GM20000 (cell line): Measurements from ENCODE around the gene CMTM7.

ENCODE experiments used
- DNase-seq: peaks from one replicate; pipeline ENCODE4 v3.0.0; 2012; ENCODE audit warnings: low spot score
- CTCF ChIP-seq: IDR thresholded peaks from 2 replicates; pipeline ENCODE4 v1.5.1; 2012; ENCODE audit warnings: mild to moderate bottlenecking, control low read depth; ENCODE audit errors: extremely low read depth, missing control alignments

The CMTM7 gene

GRCh38 chr3:32423956-32424557 is 32.4 kb downstream of the CMTM7 start:
- DNase-seq, result no peak
- no peak for TF ChIP-seq CTCF

DNA sequence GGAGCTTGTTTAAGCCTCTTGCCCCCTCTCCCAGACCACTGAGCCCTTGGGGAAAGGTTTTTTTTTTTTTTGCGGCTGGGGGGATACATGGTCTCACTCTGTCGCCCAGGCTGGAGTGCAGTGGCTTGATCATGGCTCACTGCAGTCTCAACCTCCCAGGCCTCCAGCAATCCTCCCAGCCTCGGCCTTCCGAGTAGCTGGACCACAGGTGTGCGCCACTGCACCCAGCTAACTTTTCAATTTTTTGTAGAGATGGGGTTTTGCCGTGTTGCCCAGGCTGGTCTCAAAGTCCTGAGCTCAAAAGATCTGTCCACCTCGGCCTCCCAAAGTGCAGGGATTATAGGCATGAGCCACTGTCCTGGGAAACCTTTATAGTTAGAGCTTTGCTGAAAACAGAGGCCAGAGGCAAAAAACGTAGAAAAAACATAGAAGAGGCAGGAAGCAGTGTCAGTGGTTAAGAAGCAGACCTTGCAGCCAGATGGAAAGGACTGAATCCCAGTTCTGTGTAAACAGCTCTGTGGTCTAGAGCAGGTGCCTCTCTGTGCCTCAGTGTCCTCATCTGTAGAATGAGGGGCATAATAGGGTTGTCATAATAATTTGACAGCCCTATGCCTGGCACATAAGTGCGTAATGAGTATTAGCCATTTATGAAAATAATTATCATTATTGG is 33.1 kb downstream of the CMTM7 start:
- no peak for TF ChIP-seq CTCF
- DNase-seq, result no peak

GRCh38 chr3:32428092-32429068 is 36.7 kb downstream of the CMTM7 start:
- no peak for TF ChIP-seq CTCF

DNA sequence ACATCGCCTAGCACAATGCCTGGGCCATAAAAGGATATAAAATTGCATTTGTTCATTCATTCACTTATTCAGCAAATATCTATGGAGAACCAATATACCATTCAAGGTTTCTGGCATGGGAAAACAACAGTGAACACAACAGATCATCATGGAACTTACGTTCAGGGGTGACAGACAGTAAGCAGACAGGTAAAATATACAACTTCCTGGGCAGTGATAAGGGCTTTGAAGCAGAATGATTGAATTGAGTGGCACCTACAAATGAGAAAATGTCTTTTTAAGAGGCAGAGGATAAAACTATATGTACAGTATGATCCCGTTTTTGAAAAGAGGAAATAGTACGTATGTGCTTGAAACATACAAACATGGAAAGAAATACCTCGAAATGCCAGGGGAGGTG is 39.2 kb downstream of the CMTM7 start:
- DNase-seq, result no peak
- no peak for TF ChIP-seq CTCF

More at GRCh38 chr3:32428092-32429068, 36.7 kb downstream of the CMTM7 start:
- DNase-seq, result peak; percentile 45

- DNase-seq, result no peak
- no peak for TF ChIP-seq CTCF
These were observed 39.8 kb downstream of the CMTM7 start for GRCh38 chr3:32431481-32431880.

DNA sequence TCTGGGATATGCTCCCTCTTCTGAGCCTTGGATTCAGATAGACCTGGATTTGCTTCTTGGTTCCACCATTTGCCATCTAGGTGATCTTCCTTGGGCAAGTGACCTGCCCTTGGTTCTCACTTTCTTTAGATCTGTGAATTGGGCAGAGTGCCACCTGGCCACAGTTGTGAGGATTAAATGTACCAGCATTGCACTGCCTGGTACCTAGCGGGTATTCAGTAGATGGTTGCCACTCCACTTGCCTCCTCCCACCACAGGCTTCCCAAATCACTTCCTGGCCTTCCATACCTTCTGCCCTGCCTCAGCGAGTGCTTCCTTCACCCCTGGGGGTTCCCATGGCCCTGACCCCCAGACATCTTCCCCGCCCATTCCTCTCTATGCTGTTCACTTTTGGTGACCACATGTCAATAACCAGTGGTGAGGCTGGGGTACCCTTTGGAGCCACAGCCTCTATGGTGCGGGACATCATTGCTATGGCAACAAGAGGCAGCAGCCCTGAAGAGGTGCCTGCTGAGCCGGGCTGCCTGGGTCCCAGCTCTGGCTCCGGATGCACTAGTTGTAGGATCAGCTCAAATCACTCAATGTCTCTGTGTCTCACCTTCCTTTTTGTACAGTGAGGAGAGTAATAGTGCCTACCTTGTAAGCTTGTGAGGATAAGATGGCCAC is 40.5 kb downstream of the CMTM7 start:
- DNase-seq, result no peak
- no peak for TF ChIP-seq CTCF
